ENCODE data around the gene BOD1L1. TPM values are rescaled to one million over a fixed set of nuclear protein-coding genes. Genes with fewer than 3 reads are reported as not detected.

The BOD1L1 gene
- total RNA-seq, 4 donors from 2014 or later = 33.7 to 72.2 (median 60.8) TPM

GRCh38 chr4:13523105-13523477 is 104.4 kb downstream of the BOD1L1 start:
- in situ Hi-C loops (cut with MboI; ENCODE audit: low pct_ligation_motif_present in 1 of 4, low pct_unique_long_range_greater_than_20kb in 1 of 4, low sequenced_read_pairs in 3 of 4) = no loop called here

GRCh38 chr4:13522282-13523104 is 105.0 kb downstream of the BOD1L1 start:
- in situ Hi-C loops (cut with MboI; ENCODE audit: low pct_ligation_motif_present in 1 of 4, low pct_unique_long_range_greater_than_20kb in 1 of 4, low sequenced_read_pairs in 3 of 4) = no loop called here
- TF ChIP-seq CTCF (IDR thresholded peaks at IDR 0.05) (no peak), POLR2AphosphoS5 (IDR thresholded peaks at IDR 0.05) (no peak), POLR2A (IDR thresholded peaks at IDR 0.05) (no peak), EP300 (IDR thresholded peaks at IDR 0.05; ENCODE audit: low read depth) (no peak)
- Histone ChIP-seq H3K27me3 (peaks cover 80% of the 10 kb centered on the region), H3K27ac (no peak overlapping the region), H3K9me3 (no peaks in the 10 kb centered on the region), H3K36me3 (no peaks in the 10 kb centered on the region), H3K4me1 (peaks cover 0 to 2% (median under 1%) of the 10 kb centered on the region in 4 donors), H3K4me3 (no peak overlapping the region)
- no peak for DNase-seq
- 19 to 29% methylated on average over 1 to 28 of the region's 49 CpGs for WGBS, 2 donors (ENCODE audit: low coverage in 1 of 2)
- intact Hi-C loops (cut with DNase I; ENCODE audit: low total_unique reads) = no loop called here

More at GRCh38 chr4:13523105-13523477, 104.4 kb downstream of the BOD1L1 start:
- Histone ChIP-seq H3K4me1 (peaks cover 0 to 8% (median 2%) of the 10 kb centered on the region in 4 donors), H3K36me3 (no peaks in the 10 kb centered on the region), H3K9me3 (no peaks in the 10 kb centered on the region), H3K27ac (no peak overlapping the region), H3K27me3 (peaks cover 81% of the 10 kb centered on the region), H3K4me3 (no peak overlapping the region)
- DNase-seq = no peak
- 46 to 54% methylated on average over 10 to 17 of the region's 17 CpGs for WGBS, 2 donors (ENCODE audit: low coverage in 1 of 2)
- intact Hi-C loops (cut with DNase I; ENCODE audit: low total_unique reads) = no loop called here
- TF ChIP-seq POLR2AphosphoS5 (IDR thresholded peaks at IDR 0.05) (no peak), CTCF (IDR thresholded peaks at IDR 0.05) (no peak), POLR2A (IDR thresholded peaks at IDR 0.05) (no peak), EP300 (IDR thresholded peaks at IDR 0.05; ENCODE audit: low read depth) (no peak)

- Histone ChIP-seq H3K27ac (no peak overlapping the region), H3K4me3 (no peak overlapping the region), H3K27me3 (peaks cover 77% of the 10 kb centered on the region), H3K36me3 (no peaks in the 10 kb centered on the region), H3K4me1 (no peaks in the 10 kb centered on the region), H3K9me3 (no peaks in the 10 kb centered on the region)
- in situ Hi-C loops (cut with MboI; ENCODE audit: low pct_ligation_motif_present in 1 of 4, low pct_unique_long_range_greater_than_20kb in 1 of 4, low sequenced_read_pairs in 3 of 4) = no loop called here
- no peak for DNase-seq
- intact Hi-C loops (cut with DNase I; ENCODE audit: low total_unique reads) = no loop called here
- WGBS, 2 donors (ENCODE audit: low coverage in 1 of 2) = 43 to 75% methylated on average over 1 to 2 of the region's 2 CpGs
- no peak for TF ChIP-seq EP300 (IDR thresholded peaks at IDR 0.05; ENCODE audit: low read depth)
- TF ChIP-seq CTCF (IDR thresholded peaks at IDR 0.05) = no peak
- no peak for TF ChIP-seq POLR2AphosphoS5 (IDR thresholded peaks at IDR 0.05)
- no peak for TF ChIP-seq POLR2A (IDR thresholded peaks at IDR 0.05)
These were observed 106.5 kb downstream of the BOD1L1 start for GRCh38 chr4:13521047-13521446.

Small RNA genes within 50 kb of the gene (small RNA-seq; reads per million reads assigned to genes)
- gene MIR5091 = 0.14 to 1.2 (median 0.32) reads per million in 4 donors

Other genes starting within 250 kb of the BOD1L1 start
- gene RAB28, start 143.4 kb downstream of the BOD1L1 start, total RNA-seq = 10 to 100 TPM in 3 of 4 donors, 1 to 10 TPM in 1; 6.4 to 19.5 (median 17.8) TPM
- gene NKX3-2, start 83.2 kb downstream of the BOD1L1 start, total RNA-seq = 10 to 100 TPM in 1 of 4 donors, 1 to 10 TPM in 3; 3.8 to 19.5 (median 5.1) TPM

All from transverse colon (tissue), 4 donors.